Measurements from ENCODE around the gene OSGEP.
"Not testable (repeated sequence)": the region's sequence is repeated elsewhere in the genome, so short reads cannot be mapped to it uniquely, and the experiment has no call there.

Gene OSGEP

DNA sequence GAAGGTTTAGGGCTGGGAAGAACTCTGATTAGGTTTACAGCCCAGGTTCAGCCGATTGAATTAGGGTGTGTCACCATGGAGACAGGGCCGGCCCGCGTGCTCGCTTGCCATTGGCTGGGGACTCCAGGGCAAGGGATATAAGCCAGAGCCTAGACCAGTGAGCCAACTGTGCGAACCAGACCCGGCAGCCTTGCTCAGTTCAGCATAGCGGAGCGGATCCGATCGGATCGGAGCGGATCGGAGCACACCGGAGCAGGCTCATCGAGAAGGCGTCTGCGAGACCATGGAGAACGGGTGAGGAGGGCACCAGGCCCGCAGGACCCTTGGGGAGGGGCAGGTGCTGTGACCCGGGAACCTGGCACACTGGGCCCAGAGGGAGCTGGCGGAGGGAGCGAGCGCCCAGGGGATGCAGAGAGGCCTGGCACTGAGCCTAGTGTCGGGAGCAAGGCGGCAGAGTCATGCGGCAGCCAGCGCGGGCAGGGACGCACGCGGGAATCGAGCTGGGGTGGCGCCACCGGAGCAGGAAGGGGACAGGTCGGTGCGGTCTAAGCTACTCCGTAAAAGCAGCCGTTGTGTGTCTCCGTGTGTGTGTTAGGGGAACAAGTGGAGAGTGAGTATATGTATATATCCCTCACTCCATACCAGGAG, 14.8 kb upstream of the OSGEP start, which contains the start of gene PNP:
Gene PNP (plus strand): TSS at position 165 of the 648 bp plus-strand sequence. CDS start 119 bp downstream, at position 284.
- DNase-seq, result peak; percentile 96

GRCh38 chr14:20468764-20469241, 14.2 kb upstream of the OSGEP start:
- peak; percentile 75 for DNase-seq

GRCh38 chr14:20461225-20462141, 6.9 kb upstream of the OSGEP start, which contains the start of gene PIP4P1:
PIP4P1 (minus strand) TSS chr14:20461434; CDS start chr14:20461325, 109 bp downstream.
- DNase-seq, result peak; percentile 100

DNA sequence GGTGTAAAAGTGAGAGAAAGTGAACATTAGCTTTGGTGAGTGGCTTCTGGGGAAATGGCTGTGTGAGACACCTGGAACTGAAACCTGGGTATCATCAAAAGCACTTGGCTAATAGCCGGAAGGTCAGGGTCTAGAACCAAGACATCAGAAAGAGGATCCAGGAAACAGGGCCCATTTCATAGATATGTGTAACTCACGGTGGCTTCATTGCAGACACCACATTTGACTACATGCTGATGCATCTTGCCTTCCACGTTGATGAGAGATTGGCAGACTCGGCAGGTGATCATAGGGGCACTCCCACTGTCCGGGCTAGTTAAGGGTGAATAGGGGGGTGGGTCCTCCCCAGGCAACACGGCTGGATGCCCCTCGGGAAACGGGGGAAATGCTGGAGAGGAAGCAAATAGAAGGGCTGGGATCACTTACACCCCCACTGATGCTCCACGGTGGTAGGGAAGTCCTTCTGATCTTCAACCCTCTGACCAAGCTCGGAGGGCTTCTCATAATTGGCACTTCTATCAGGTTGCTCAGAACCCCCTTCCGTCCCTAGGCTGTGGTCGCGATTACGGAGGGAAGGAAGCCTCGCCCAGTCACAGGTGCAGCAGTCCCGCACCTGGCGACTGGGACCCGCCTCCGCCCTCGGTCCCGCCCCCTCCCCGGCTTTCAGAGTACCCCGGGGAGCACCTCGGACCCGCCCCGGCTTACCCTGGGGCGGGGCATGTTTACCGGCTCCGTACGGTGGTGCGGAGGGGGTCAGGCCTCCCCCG, 6.0 kb upstream of the OSGEP start:
- DNase-seq, result peak; percentile 37

DNA sequence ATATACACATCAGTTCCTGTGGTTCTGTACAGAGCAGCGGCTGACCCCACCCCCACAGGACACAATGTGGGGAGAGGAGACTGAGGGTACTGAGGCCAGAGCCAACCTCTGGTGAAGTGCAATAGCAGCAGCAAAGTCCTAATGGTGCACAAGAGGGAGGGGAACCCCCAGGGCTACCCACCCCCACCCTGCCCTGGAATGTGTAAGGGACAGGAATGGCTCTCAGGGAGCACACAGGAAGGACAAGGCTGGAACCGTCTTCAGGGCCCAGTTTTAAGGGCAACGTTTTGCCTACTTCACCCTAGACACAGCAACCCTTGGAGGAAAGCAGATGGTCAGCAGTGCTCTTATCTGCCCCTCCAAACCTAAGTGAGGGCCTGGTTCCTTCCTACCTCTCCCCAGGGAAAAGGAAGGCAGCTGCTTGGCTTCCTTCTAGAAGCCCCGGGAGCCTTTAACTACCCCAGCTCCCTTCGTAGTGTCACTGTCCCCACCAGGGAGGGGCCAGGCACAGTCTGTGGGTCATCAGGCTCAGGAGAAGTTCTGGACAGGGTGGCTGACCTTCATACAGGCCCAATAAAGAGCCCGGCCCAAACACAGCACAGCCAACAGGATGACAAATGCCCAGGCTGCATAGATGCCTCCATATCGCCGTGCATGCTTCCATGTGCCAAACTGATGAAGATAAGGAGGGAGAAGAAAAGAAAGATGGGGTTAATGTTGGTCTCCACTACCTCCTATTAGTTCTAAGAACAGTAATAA, 3.6 kb upstream of the OSGEP start:
- DNase-seq, result no peak

DNA sequence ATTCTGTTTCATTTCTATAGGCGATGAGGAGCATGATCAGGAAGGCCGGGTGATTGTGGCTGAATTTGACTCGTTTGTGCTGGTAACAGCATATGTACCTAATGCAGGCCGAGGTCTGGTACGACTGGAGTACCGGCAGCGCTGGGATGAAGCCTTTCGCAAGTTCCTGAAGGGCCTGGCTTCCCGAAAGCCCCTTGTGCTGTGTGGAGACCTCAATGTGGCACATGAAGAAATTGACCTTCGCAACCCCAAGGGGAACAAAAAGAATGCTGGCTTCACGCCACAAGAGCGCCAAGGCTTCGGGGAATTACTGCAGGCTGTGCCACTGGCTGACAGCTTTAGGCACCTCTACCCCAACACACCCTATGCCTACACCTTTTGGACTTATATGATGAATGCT, 2.4 kb upstream of the OSGEP start:
- DNase-seq, result no peak

GRCh38 chr14:20455355-20456300, 1.0 kb upstream of the OSGEP start:
- no peak for DNase-seq

DNA sequence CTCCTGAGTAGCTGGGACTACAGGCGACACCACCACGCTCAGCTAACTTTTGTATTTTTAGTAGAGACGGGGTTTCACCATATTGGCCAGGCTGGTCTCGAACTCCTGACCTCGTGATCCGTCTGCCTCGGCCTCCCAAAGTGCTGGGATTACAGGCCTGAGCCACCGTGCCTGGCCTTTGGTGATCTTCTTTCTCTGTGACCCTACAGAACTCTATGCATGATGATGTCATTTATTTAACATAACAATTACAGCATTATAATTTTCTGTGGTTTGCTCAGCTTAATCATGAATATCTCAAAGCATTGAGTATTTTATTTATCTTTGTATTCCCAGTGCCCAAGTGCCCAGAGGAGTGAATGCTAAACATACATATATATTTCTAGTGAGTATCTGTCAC, 1.8 kb downstream of the OSGEP start:
- DNase-seq, result not testable (repeated sequence)

DNA sequence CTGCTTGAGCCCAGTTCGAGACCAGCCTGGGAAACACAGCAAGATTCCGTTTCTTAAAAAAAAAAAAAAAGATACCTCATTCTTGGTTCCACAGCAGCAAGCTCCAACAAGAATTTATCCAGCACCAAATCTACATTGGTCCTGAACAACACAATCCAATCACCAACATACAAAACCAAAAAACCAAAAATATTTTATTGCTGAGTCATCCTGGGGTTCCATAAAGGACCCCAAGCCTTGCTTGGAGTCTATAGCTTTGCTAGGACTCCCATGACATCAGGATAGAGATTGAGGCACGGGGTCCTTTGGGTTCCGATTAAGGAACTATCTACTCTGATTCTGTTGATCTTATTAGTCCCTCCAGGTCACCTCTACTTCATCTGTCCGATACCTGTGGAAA, 7.7 kb downstream of the OSGEP start:
- no peak for DNase-seq

DNA sequence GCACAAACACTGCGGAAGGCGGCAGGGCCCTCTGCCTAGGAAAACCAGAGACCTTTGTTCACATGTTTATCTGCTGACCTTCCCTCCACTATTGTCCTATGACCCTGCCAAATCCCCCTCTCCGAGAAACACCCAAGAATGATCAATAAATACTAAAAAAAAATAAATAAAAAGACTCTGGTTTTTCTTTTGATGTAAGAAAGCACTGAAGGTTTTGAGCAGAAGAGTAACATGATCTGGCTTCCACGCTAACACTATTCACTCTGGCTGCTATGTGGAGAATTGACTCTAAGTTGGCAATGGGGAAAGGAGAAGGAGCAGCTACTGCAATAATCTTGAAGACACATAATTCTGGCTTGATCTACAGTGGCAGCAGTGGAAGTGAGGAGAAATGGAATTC, 11.0 kb downstream of the OSGEP start:
- DNase-seq, result peak; percentile 27

DNA sequence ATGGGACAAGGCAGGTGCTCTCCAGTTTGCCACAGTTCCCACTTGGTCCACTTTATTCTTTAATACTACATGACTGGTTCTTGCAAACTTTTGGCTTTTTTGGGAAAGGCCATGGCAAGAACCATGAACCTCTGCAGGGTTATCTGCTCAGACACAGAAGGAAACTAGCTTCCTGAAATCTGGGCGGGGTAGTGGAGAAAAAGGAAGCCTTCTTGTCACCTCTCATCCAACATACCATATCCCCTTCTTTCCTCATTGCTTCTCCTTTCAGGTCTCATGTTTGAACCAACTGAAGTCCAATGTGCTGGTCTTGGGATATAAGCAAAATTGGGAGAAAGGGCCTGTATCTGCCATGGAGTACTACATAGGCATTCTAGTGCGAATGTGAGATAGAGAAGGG, 13.2 kb downstream of the OSGEP start:
- no peak for DNase-seq

DNA sequence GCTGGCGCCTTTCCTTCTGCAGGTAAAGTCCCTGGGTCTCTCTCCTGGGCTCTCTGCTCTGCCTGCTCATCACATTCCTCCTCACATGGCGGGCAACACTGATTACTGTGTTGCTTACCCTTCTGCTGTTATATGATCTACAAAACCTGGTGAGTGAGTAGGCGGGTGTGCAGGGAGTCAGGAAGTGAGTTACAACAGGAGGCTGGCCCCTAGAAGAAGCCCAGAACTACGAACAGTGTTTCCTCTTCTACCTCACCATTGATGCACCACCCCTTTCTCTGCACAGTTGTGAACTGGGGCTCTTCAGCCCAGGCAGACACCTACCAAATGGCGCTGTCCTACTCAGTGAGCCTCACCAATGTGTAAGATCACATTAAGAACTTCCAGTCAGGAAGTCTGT, 13.7 kb downstream of the OSGEP start:
- DNase-seq, result no peak

DNA sequence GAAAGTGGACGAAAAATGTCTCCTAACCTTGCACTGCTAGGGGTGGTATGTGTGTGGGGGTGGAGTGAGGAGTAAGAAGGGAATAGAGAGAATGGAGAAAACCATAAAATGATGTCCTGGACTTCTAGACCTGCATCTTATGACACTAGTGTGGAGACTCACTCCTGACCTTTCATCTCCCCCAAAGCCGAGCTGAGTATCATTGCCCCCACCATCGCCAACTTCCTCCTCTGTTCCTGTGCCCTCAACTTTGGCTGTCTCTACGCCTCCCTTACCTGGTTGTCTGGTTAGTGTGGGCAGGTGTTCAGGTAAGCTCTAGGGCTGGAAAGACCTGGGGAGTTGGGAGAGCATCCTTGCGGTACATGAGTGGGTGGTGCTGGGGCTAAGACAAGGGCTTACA, 14.1 kb downstream of the OSGEP start:
- no peak for DNase-seq

DNA sequence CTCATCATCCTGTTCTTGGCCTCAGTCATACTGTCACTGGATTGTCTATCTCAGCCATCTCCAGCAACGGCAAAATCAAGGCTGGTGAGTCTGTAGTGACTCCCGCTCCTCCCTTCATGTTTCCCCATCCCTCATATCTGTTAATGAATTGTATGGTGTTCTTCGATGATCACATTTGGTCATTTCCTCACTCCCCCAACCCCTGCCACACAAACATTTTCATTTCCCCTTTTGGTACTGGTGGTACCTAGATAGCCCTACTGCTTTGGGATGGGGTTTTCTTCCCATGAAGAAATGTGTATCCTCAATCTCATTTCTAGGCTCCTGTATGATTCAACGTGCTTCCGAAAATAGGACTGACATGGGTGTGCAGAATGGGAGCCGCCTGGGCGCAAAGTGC, 15.9 kb downstream of the OSGEP start:
- no peak for DNase-seq

DNA sequence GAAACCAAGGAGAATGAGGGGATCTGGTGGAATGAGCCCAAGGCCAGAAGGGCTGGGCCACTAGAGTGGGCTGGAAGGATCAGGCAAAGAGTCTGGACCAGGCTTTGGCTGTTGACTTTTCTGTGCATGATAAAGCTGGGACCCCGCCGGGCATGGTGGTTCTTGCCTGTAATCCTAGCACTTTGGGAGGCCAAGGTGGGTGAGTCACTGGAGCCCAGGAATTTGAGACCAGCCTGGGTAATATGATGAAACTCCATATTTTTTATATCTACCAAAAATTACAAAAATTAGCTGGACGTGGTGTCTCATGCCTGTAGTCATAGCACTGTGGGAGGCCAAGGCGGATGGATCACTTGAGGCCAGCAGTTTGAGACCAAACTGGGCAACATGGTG, 18.3 kb downstream of the OSGEP start:
- DNase-seq, result no peak

DNA sequence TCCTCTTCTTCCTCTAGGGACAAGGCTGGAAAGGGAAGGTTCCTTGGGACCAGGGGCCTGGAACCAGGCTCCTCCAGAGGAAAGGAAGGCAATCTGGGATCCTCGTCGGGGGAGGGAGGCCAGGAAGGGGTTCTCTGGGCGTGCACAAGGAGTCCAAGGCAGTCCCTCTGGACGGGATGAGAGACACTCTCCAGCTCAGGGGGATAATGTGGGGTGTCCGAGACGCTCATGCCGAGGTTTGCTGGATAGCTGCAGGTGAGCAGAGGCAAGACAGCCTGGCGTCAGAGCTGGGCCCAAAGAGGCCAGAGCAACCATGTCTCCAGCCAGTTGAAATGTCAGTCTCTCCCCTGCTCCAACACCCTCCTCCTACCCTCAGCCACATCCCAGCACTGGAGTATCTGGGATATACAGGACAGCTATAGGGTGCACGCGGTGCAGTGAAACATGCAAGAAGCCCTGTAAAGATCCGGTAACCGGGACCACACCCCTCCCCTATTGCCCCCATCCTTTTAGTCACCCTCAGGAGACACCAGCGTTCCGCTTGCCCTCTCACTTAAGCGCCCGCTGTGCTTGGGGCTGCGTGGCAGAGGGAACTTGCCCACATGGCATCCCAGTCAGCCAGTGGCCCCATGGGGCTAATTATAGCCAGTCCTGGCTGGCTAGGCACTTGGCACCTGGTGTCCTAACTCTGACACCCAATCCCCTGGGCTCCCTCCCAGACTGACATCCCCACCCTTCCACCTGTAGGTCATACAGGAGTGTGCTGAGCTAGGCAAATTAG, 18.8 kb downstream of the OSGEP start, which contains the start of gene KLHL33:
Gene KLHL33 (minus strand): TSS at position 585 of the 781 bp plus-strand sequence. CDS start 355 bp downstream, at position 230.
- DNase-seq, result no peak

DNA sequence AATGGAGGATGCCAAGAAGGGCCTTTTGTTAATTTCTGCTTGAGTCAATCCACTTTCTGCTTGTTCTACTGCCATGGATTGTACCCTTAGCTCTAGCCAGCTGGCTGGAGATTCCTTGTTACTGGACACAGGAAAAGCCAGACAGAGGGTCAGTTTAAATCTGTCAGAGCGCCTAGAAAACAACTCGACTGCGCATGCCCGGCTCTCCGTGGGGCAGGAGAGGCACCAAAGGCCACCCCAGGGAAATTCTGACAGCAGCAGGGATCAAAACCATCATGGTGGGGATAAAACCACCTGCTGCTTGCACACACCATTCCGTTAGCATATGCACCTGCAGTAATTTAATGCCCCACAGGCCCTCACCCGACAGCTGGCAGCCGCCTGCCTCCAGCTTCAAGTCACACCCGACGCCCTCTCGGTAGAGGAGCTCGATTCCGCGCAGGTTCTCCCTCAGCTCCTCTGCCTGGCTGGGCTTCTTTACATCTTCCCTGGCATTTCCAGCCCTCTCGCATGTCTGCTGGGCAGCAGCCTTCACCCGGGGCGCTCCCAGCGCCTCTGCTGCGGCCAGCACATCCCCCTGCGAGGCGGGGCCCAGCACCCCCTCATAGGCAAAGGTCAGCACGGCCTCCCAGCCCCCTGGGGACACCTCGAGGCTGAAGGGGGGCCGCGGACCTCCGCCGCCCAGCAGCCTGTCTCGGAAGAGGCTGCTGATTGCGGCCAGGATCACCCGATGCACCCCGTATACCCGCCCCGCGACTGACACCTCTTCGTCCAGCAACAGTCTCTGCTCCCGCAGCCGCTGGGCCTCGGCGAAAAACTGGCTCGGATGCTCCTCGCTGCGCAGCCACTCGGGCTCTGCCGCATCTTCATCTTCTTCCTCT, 19.7 kb downstream of the OSGEP start:
- no peak for DNase-seq

- DNase-seq, result peak; percentile 63
Observed at GRCh38 chr14:20429801-20430669, 24.6 kb downstream of the OSGEP start.
